IMR-90 (cell line): Measurements from ENCODE around the gene TAL1. TPM values are rescaled to one million over a fixed set of nuclear protein-coding genes. Genes with fewer than 3 reads are reported as not detected.

Source experiments
- ATAC-seq: fragments of 200-7000 bp; cut with Tn5 transposase; 2 replicates; pipeline ENCODE4 v1.9.1; 2020; ENCODE audit warnings: low read depth, mild to moderate bottlenecking, moderate library complexity
- BruUV-seq: library from RNA; stranded (reverse); fragments of 400-500 nt; replicated peaks from 2 replicates; lab custom pipeline; 2021; lab: Mats Ljungman, UMichigan
- CTCF ChIA-PET: fragments of 300-600 bp; formaldehyde crosslinking; extraction: SDS; loops from one replicate; lab custom pipeline; 2021; ENCODE audit warnings: antibody characterized with exemption; lab: Yijun Ruan, JAX
- POLR2A ChIA-PET: fragments of 300-600 bp; sonication (Branson Sonifier 250); formaldehyde crosslinking; loops from one replicate; lab custom pipeline; 2022; ENCODE audit warnings: antibody characterized with exemption; ENCODE audit not compliant: unreplicated experiment; lab: Charles Lee
- DNase-seq: peaks from one replicate; pipeline ENCODE4 v3.0.0; 2013
- H2AFZ ChIP-seq: replicated peaks from 2 replicates; pipeline ENCODE3; 2013; ENCODE audit warnings: low read length, mild to moderate bottlenecking; ENCODE audit not compliant: poor library complexity
- H2AK5ac ChIP-seq: 2 replicates; pipeline ENCODE4 v1.6.1; 2013; ENCODE audit warnings: low read depth, low read length, inconsistent platforms
- H2AK9ac ChIP-seq: replicated peaks from 2 replicates; pipeline ENCODE3; 2013; ENCODE audit warnings: mild to moderate bottlenecking, low read depth, low read length, moderate library complexity; ENCODE audit not compliant: poor library complexity
- H2BK120ac ChIP-seq: 2 replicates; pipeline ENCODE4 v1.6.1; 2013; ENCODE audit warnings: low read depth, low read length, inconsistent platforms
- H2BK15ac ChIP-seq: 3 replicates; pipeline ENCODE4 v1.6.1; 2013; ENCODE audit warnings: low read depth, low read length, inconsistent platforms
- H2BK20ac ChIP-seq: 2 replicates; pipeline ENCODE4 v1.6.1; 2013; ENCODE audit warnings: low read depth, mild to moderate bottlenecking, inconsistent platforms, low read length, moderate library complexity
- H2BK5ac ChIP-seq: 2 replicates; pipeline ENCODE4 v1.6.1; 2013; ENCODE audit warnings: mild to moderate bottlenecking, low read depth, low read length, inconsistent platforms; ENCODE audit not compliant: poor library complexity, severe bottlenecking
- H3K14ac ChIP-seq: replicated peaks from 2 replicates; pipeline ENCODE4 v1.6.1; 2013; ENCODE audit warnings: low read depth, low read length, inconsistent platforms
- H3K18ac ChIP-seq: 2 replicates; pipeline ENCODE4 v1.6.1; 2013; ENCODE audit warnings: low read depth, low read length, control low read depth
- H3K23ac ChIP-seq: 2 replicates; pipeline ENCODE4 v1.6.1; 2013; ENCODE audit warnings: low read depth, low read length, inconsistent platforms
- H3K27ac ChIP-seq: 2 replicates; pipeline ENCODE4 v1.5.1; 2013; ENCODE audit warnings: mild to moderate bottlenecking, control low read depth, low read length; ENCODE audit not compliant: insufficient read depth
- H3K27me3 ChIP-seq: 2 replicates; pipeline ENCODE4 v1.6.1; 2013; ENCODE audit warnings: low read length; ENCODE audit not compliant: control insufficient read depth, insufficient read depth
- H3K36me3 ChIP-seq: 2 replicates; pipeline ENCODE4 v1.6.1; 2013; ENCODE audit warnings: low read length, mixed read lengths; ENCODE audit not compliant: control insufficient read depth, insufficient read depth
- H3K4ac ChIP-seq: 2 replicates; pipeline ENCODE4 v1.6.1; 2013; ENCODE audit warnings: low read depth, low read length, inconsistent platforms
- H3K4me1 ChIP-seq: 2 replicates; pipeline ENCODE4 v1.6.1; 2013; ENCODE audit warnings: low read length, mixed read lengths; ENCODE audit not compliant: control insufficient read depth, insufficient read depth
- H3K4me2 ChIP-seq: 2 replicates; pipeline ENCODE4 v1.6.1; 2013; ENCODE audit warnings: low read depth, mild to moderate bottlenecking, control low read depth, low read length, moderate library complexity
- H3K4me3 ChIP-seq: 2 replicates; pipeline ENCODE4 v1.5.1; 2013; ENCODE audit warnings: low read depth, mild to moderate bottlenecking, control low read depth, low read length, moderate library complexity; ENCODE audit not compliant: insufficient read depth
- H3K56ac ChIP-seq: 2 replicates; pipeline ENCODE4 v1.6.1; 2013; ENCODE audit warnings: low read length, inconsistent platforms; ENCODE audit not compliant: insufficient read depth; ENCODE audit errors: extremely low read depth
- H3K79me1 ChIP-seq, 2 experiments: 2 replicates each; pipeline ENCODE4 v1.6.1; 2013; ENCODE audit warnings: low read length in 2 of 2, inconsistent platforms in 1 of 2, low read depth in 1 of 2
- H3K9ac ChIP-seq: 2 replicates; pipeline ENCODE4 v1.6.1; 2013; ENCODE audit warnings: low read depth, low read length, control low read depth
- H3K9me1 ChIP-seq: 2 replicates; pipeline ENCODE4 v1.6.1; 2013; ENCODE audit warnings: low read length, inconsistent platforms; ENCODE audit not compliant: insufficient read depth
- H3K9me3 ChIP-seq: 2 replicates; pipeline ENCODE4 v1.6.1; 2013; ENCODE audit warnings: low read length; ENCODE audit not compliant: control insufficient read depth, insufficient read depth
- H4K20me1 ChIP-seq: 2 replicates; pipeline ENCODE4 v1.6.1; 2013; ENCODE audit warnings: low read length, inconsistent platforms; ENCODE audit not compliant: insufficient read depth
- H4K5ac ChIP-seq: 2 replicates; pipeline ENCODE4 v1.6.1; 2013; ENCODE audit warnings: mild to moderate bottlenecking, low read depth, low read length, control low read depth
- H4K8ac ChIP-seq, 2 experiments: 2 replicates each; pipeline ENCODE4 v1.6.1; 2013; ENCODE audit warnings: low read depth in 2 of 2, low read length in 2 of 2, control low read depth in 1 of 2, inconsistent platforms in 1 of 2
- H4K91ac ChIP-seq: 2 replicates; pipeline ENCODE4 v1.6.1; 2013; ENCODE audit warnings: low read depth, low read length, inconsistent platforms; ENCODE audit not compliant: insufficient read depth
- BHLHE40 ChIP-seq: fragments of 150-350 bp; IDR thresholded peaks from 2 replicates; pipeline ENCODE4 v1.6.1; 2016; ENCODE audit warnings: mild to moderate bottlenecking, low read depth, low read length
- CEBPB ChIP-seq: IDR thresholded peaks from 2 replicates; pipeline ENCODE4 v1.6.1; 2012; ENCODE audit warnings: low read depth, low read length, improper control_type of control experiment
- CHD1 ChIP-seq: IDR thresholded peaks from 2 replicates; pipeline ENCODE4 v1.6.1; 2012; ENCODE audit warnings: low read depth, low read length, improper control_type of control experiment
- ELK1 ChIP-seq: fragments of 150-350 bp; IDR thresholded peaks from 2 replicates; pipeline ENCODE4 v1.6.1; 2016; ENCODE audit warnings: low read depth, mild to moderate bottlenecking, low read length, moderate library complexity, borderline replicate concordance
- FOS ChIP-seq: fragments of 150-350 bp; IDR thresholded peaks from 2 replicates; pipeline ENCODE4 v1.6.1; 2016; ENCODE audit warnings: low read depth, low read length
- MAFK ChIP-seq: IDR thresholded peaks from 2 replicates; pipeline ENCODE4 v1.6.1; 2012; ENCODE audit warnings: low read depth, low read length, improper control_type of control experiment
- MAZ ChIP-seq: IDR thresholded peaks from 2 replicates; pipeline ENCODE4 v1.6.1; 2012; ENCODE audit warnings: low read depth, mild to moderate bottlenecking, low read length, improper control_type of control experiment, moderate library complexity, borderline replicate concordance
- MXI1 ChIP-seq: IDR thresholded peaks from 2 replicates; pipeline ENCODE4 v1.6.1; 2012; ENCODE audit warnings: low read depth, mild to moderate bottlenecking, low read length, moderate library complexity, borderline replicate concordance
- NFE2L2 ChIP-seq: fragments of 150-350 bp; IDR thresholded peaks from 2 replicates; pipeline ENCODE4 v1.6.1; 2016; ENCODE audit warnings: low read depth, mild to moderate bottlenecking, low read length
- POLR2A ChIP-seq: IDR thresholded peaks from 2 replicates; pipeline ENCODE4 v1.6.1; 2012; ENCODE audit warnings: mild to moderate bottlenecking, low read depth, low read length
- RAD21 ChIP-seq: IDR thresholded peaks from 2 replicates; pipeline ENCODE4 v1.6.1; 2012; ENCODE audit warnings: low read length, improper control_type of control experiment
- RCOR1 ChIP-seq: IDR thresholded peaks from 2 replicates; pipeline ENCODE4 v1.6.1; 2012; ENCODE audit warnings: mild to moderate bottlenecking, low read length, improper control_type of control experiment; ENCODE audit not compliant: insufficient replicate concordance
- RFX5 ChIP-seq: IDR thresholded peaks from 2 replicates; pipeline ENCODE4 v1.8.0; 2012; ENCODE audit warnings: low read depth, mild to moderate bottlenecking, low read length, moderate library complexity
- SMC3 ChIP-seq: fragments of 150-350 bp; IDR thresholded peaks from 2 replicates; pipeline ENCODE4 v1.6.1; 2016; ENCODE audit warnings: low read depth, mild to moderate bottlenecking, antibody characterized with exemption, low read length, moderate library complexity
- WGBS, 2 experiments: methylation state at CpG; one replicate each; pipeline versions ENCODE4 v1.1.5 to v1.1.7; 2013; ENCODE audit warnings: missing lambda C conversion rate in 2 of 2; ENCODE audit not compliant: insufficient read length in 1 of 2; ENCODE audit errors: extremely low coverage in 2 of 2; 5-methylcytosine and 5-hydroxymethylcytosine counted together
- dilution Hi-C: fragments of 300-500 bp; cut with HindIII; formaldehyde crosslinking; loops from one replicate; pipeline ENCODE4 v1.14.3; 2018; ENCODE audit warnings: low sequenced_read_pairs; ENCODE audit not compliant: unreplicated experiment
- in situ Hi-C: fragments of 300-500 bp; cut with MboI; formaldehyde crosslinking; loops from 3 replicates; pipeline ENCODE4 v1.14.3; 2019; ENCODE audit warnings: low sequenced_read_pairs, inconsistent platforms, mixed read lengths
- intact Hi-C: fragments of 100-400 bp; cut with micrococcal nuclease; formaldehyde crosslinking; loops from 2 replicates; pipeline ENCODE4 v1.10.0; 2022
- polyA plus RNA-seq, 3 experiments: library from polyadenylated mRNA; depleted of rRNA; stranded (reverse); fragments of >200 nt; gene quantifications; 2 replicates each; pipeline ENCODE4 v1.2.3, GENCODE V29; 2012; ENCODE audit warnings: low replicate concordance in 1 of 3
- total RNA-seq: library from RNA; depleted of rRNA; stranded (reverse); fragments of >200 nt; gene quantifications from 2 replicates; pipeline ENCODE4 v1.2.3, GENCODE V29; 2012
- TF ChIP-seq, protein P1 (sequence below): fragments of 150-350 bp; IDR thresholded peaks from 2 replicates; pipeline ENCODE4 v1.6.1; 2017; ENCODE audit warnings: mild to moderate bottlenecking, antibody characterized with exemption, low read length, low read depth
- TF ChIP-seq, protein P2 (sequence below): conservative IDR thresholded peaks from 2 replicates; pipeline ENCODE4 v1.5.1; 2012; ENCODE audit warnings: mild to moderate bottlenecking, low read depth, low read length, improper control_type of control experiment

The TAL1 gene
- total and polyA plus RNA-seq, 2 of the 4 experiments (the other 2 are of a cell fraction) = not detected

- intact Hi-C loops (no loop called here), dilution Hi-C loops (no loop called here), in situ Hi-C loops (no loop called here)
- Histone ChIP-seq H3K18ac (no peak overlapping the region), H2BK5ac (no peak overlapping the region), H3K14ac (no peak overlapping the region), H4K20me1 (no peaks in the 10 kb centered on the region), H3K79me1 (no peaks in the 10 kb centered on the region), H3K9me3 (no peaks in the 10 kb centered on the region), H3K9ac (no peak overlapping the region), H2BK20ac (no peak overlapping the region), H3K4me1 (no peaks in the 10 kb centered on the region), H4K91ac (no peak overlapping the region), H3K4ac (no peak overlapping the region), H3K56ac (no peak overlapping the region), H3K36me3 (no peaks in the 10 kb centered on the region), H2AK9ac (no peak overlapping the region), H2BK15ac (no peak overlapping the region), H4K8ac (no peak overlapping the region), H3K9me1 (no peaks in the 10 kb centered on the region), H3K23ac (no peak overlapping the region), H2AK5ac (no peak overlapping the region), H2AFZ (no peak overlapping the region), H3K27ac (no peak overlapping the region), H3K4me2 (no peak overlapping the region), H4K5ac (no peak overlapping the region), H3K4me3 (no peak overlapping the region), H2BK120ac (no peak overlapping the region), H3K27me3 (peaks cover 2% of the 10 kb centered on the region; the same call in 1 of the 2 replicates)
- WGBS, 2 experiments = no CpG with 5 or more reads among the region's 3 CpGs
- CTCF ChIA-PET = no interaction called here
- TF ChIP-seq SMC3 (no peak), FOS (no peak), MAFK (no peak), BHLHE40 (no peak), RFX5 (no peak), MAZ (no peak), MXI1 (no peak), RAD21 (no peak), POLR2A (no peak), RCOR1 (no peak), ELK1 (no peak), CHD1 (no peak), NFE2L2 (no peak), CEBPB (no peak)
- TF ChIP-seq, protein P1, sequence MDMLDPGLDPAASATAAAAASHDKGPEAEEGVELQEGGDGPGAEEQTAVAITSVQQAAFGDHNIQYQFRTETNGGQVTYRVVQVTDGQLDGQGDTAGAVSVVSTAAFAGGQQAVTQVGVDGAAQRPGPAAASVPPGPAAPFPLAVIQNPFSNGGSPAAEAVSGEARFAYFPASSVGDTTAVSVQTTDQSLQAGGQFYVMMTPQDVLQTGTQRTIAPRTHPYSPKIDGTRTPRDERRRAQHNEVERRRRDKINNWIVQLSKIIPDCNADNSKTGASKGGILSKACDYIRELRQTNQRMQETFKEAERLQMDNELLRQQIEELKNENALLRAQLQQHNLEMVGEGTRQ = no peak
- TF ChIP-seq, protein P2, sequence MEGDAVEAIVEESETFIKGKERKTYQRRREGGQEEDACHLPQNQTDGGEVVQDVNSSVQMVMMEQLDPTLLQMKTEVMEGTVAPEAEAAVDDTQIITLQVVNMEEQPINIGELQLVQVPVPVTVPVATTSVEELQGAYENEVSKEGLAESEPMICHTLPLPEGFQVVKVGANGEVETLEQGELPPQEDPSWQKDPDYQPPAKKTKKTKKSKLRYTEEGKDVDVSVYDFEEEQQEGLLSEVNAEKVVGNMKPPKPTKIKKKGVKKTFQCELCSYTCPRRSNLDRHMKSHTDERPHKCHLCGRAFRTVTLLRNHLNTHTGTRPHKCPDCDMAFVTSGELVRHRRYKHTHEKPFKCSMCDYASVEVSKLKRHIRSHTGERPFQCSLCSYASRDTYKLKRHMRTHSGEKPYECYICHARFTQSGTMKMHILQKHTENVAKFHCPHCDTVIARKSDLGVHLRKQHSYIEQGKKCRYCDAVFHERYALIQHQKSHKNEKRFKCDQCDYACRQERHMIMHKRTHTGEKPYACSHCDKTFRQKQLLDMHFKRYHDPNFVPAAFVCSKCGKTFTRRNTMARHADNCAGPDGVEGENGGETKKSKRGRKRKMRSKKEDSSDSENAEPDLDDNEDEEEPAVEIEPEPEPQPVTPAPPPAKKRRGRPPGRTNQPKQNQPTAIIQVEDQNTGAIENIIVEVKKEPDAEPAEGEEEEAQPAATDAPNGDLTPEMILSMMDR = no peak
- no peak for ATAC-seq
- no TSS peak for BruUV-seq
- DNase-seq = no peak
- POLR2A ChIA-PET = no interaction called here
Observed at GRCh38 chr1:47249755-47250154, 17.7 kb upstream of the TAL1 start.
